HG03064 (cell line): ENCODE results near the gene FKBP7.
"Not testable (repeated sequence)": the region's sequence is repeated elsewhere in the genome, so short reads cannot be mapped to it uniquely, and the experiment has no call there.

Experiments used
- ATAC-seq: cut with Tn5 transposase; IDR thresholded peaks from one replicate; pipeline ENCODE4 v1.9.1; 2021; ENCODE audit warnings: low read depth; ENCODE audit not compliant: unreplicated experiment

The FKBP7 gene

GRCh38 chr2:178450524-178450773 is 28.0 kb downstream of the FKBP7 start:
- peak; percentile 50 for ATAC-seq

GRCh38 chr2:178449700-178450523 is 28.5 kb downstream of the FKBP7 start:
- ATAC-seq = peak; percentile 21

- ATAC-seq = no peak
Observed at GRCh38 chr2:178448968-178449661, 29.3 kb downstream of the FKBP7 start.

GRCh38 chr2:178441426-178441825 is 37.0 kb downstream of the FKBP7 start:
- no peak for ATAC-seq

DNA sequence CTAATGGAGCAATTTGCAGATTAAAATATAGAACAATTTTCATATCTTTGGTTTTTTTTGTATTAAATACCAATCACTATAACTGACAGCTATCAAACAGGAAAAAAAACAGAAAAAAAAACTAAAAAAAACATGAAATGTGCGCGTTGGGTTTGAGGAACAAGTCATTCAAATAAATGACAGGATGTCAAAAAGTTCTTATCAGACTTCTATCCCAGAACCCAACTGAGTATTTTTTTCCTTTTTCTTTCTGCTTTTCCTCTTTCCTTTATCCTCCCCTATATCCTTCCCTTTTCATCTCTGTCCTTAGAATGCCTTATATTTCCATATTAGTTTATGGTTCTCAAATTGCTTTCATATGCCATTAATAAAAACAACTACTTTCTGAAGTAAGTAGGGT is 41.7 kb downstream of the FKBP7 start:
- no peak for ATAC-seq

DNA sequence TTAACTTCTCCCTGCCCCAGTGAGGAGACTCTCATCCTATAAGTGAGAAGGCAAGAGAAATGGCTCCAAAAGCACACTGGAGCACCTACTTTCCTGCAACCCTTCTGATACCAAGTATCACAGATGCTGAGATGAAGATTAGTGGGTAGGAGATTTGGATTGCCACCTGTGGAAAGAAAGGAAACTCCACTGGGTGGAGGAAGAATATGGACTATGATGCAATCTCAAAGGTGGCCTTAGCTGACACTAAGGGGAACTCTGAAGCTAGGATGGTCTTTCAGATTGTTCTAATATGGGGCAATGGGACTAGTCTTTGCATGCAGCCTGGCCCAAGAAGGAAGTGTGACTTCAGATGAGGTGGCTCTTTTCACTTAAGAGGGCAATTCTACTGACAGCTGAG is 49.1 kb downstream of the FKBP7 start:
- ATAC-seq = no peak

DNA sequence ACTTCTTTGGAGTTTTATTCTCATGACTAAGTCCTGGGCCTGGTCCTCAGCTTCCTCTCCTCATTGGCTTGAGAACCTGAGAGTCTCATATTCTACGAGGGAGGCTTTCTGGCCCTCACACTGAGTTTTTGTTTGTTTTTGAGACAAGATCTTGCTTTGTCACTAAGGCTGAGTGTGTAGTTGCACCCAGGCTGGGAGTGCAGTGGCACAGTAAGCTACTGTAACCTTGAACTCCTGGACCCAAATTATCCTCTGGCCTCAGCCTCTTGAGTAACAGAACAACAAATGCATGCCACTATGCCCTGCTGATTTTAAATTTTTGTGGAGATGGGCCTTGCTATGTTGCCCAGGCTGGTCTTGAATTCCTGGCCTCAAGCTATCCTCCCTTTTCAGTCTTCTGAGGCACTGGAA is 50.0 kb downstream of the FKBP7 start:
- no peak for ATAC-seq

- ATAC-seq = no peak
Observed at GRCh38 chr2:178427458-178427857, 50.9 kb downstream of the FKBP7 start.

DNA sequence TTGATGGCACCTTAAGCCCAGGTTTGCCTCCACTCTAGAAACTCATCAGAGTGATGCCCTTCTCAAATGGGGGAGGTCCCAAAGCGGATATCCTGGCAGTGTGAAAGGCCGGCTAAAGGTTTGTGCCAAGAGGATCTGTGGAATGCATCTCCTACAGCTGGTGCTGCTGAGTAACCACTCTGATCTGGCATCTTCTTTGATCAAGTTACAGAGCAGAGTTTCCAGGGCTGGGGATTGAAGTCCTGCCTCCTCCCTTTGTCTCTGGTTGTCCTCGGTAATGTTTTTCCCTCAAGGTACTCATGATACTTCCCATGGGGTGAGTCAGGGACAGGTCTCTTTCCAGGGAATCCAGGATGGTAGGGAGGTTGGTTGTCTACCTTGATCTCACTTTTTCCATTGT is 52.0 kb downstream of the FKBP7 start:
- ATAC-seq = no peak

GRCh38 chr2:178425255-178425827 is 53.1 kb downstream of the FKBP7 start:
- ATAC-seq = no peak

GRCh38 chr2:178423746-178424145 is 54.7 kb downstream of the FKBP7 start:
- ATAC-seq = not testable (repeated sequence)

DNA sequence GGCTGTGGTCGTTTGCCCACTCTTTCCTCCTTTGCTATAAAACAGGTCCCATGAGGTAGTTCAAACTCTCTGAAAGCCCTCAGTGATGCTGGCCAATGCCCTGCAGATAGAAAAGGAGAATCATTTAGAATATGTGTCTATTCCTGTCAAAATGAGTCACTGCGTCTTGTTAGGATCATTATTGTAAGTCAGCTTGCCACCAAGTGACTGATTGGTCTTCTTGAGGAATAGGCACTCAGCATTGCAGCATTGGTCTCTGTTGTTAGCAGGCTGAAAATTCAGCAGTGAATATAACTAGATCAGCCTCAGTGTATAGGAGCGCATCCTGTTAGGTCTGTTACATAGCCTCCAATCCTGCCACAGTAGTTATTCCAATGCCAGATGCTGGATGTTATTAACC is 56.3 kb downstream of the FKBP7 start:
- ATAC-seq = no peak

- ATAC-seq = no peak
Observed at GRCh38 chr2:178420463-178420999, 57.9 kb downstream of the FKBP7 start.

- no peak for ATAC-seq
Observed at GRCh38 chr2:178419123-178419522, 59.3 kb downstream of the FKBP7 start.

- ATAC-seq = no peak
Observed at GRCh38 chr2:178418426-178418825, 60.0 kb downstream of the FKBP7 start.

GRCh38 chr2:178417916-178418315 is 60.5 kb downstream of the FKBP7 start:
- no peak for ATAC-seq

DNA sequence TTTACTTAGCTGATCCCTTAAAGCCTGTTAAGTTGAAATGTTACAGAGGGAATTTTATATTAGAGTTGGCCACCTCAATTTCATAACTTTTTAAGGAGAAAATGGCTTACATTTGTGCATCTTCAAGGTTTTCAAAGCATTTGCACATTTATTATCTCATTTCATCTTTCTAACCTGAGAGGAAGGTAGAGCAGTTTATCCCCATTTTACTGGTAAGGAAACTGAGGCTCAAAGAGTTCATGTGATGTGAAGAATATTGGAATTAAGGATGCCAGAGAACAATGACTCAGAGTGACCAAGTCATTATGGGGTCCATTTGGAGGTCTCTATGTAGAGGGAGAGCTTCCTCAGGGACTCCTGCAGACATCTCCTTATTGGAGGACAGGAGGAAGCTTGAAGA is 62.4 kb downstream of the FKBP7 start:
- ATAC-seq = no peak

GRCh38 chr2:178414266-178415247 is 63.8 kb downstream of the FKBP7 start:
- ATAC-seq = peak; percentile 70
